Natural killer cell treated with Interleukin-12 subunit alpha and Interleukin-12 subunit beta and Interleukin-15 and Interleukin-18, amount 100 ng/mL, for 72 hours (primary cell): ENCODE data around the gene DARS1. TPM values are rescaled to one million over a fixed set of nuclear protein-coding genes. Genes with fewer than 3 reads are reported as not detected.

Experiments used
- ATAC-seq, 2 donors: fragments of 150-1000 bp; cut with Tn5 transposase in 1 of 2; sonication (Bioruptor Pico), chemical (Tn5 transposase) in 1 of 2; 2 replicates each; pipeline ENCODE4 v1.10.0; 2021
- DNase-seq: peaks from one replicate; pipeline ENCODE4 v3.0.0; 2022; ENCODE audit warnings: low spot score
- H3K27ac Mint-ChIP-seq, 2 donors: 1 replicate in 1 of 2; 2 replicates in 1 of 2; pipeline ENCODE4 v1.8.0; 2022; ENCODE audit warnings: mixed read lengths in 2 of 2, mild to moderate bottlenecking in 1 of 2, moderate library complexity in 1 of 2
- H3K27me3 Mint-ChIP-seq, 2 donors: 1 replicate in 1 of 2; 2 replicates in 1 of 2; pipeline ENCODE4 v1.8.0; 2022; ENCODE audit warnings: mixed read lengths in 2 of 2
- H3K36me3 Mint-ChIP-seq: one replicate; pipeline ENCODE4 v1.8.0; 2022; ENCODE audit warnings: mixed read lengths
- H3K4me1 Mint-ChIP-seq, 2 donors: 1 replicate in 1 of 2; 2 replicates in 1 of 2; pipeline ENCODE4 v1.8.0; 2022; ENCODE audit warnings: low read depth in 2 of 2, mixed read lengths in 2 of 2, mild to moderate bottlenecking in 1 of 2
- H3K4me3 Mint-ChIP-seq: one replicate; pipeline ENCODE4 v1.8.0; 2022; ENCODE audit warnings: mixed read lengths
- H3K9me3 Mint-ChIP-seq: 2 replicates; pipeline ENCODE4 v1.8.0; 2022; ENCODE audit warnings: mixed read lengths
- total RNA-seq, 2 donors: library from RNA; stranded (reverse); gene quantifications; one replicate each; pipeline ENCODE4 v1.2.3, GENCODE V29; 2022

DARS1 gene
- total RNA-seq, 2 donors from 2014 or later, result 113 to 116 TPM

DNA sequence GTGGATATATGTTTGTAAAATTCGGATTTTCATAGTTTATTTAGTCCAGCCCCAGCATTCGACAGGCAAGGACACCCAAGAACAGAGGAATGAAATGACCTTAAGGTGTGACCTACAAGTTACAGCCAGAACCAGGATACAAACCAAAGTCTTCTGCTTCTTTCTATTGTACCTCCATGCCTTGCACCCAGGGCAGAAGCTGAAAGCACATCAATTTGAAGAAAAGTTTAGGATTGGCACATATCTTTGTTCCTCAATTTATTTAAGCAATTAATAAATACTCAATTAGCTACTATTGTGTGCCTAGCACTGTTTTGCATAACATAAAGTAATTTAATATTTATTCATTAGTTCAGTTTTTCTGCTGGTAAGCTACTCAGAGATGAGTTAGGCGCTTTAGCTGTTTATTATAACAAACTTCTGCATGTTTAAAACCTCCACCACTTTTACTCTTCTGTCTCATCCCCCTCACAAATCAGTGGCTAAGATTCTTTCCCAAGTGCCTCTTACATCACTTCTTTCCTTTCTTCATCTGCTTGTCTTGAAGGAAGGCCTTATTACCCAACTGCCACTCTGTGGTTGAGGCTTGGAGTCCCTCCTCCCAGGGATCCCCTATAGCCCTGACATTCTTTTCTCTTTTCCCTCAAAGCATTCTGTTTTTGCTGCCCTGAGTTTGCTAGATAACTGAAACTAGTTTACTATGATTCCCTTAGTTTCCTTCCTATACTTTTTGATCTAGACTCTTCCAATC, 37.1 kb upstream of the DARS1 start:
- Mint-ChIP-seq H3K27me3 (peaks cover 0 to 5% of the 10 kb centered on the region in 2 donors), H3K9me3 (no peaks in the 10 kb centered on the region), H3K36me3 (no peaks in the 10 kb centered on the region), H3K27ac (no peak overlapping the region), H3K4me1 (peaks cover 12 to 17% of the 10 kb centered on the region in 2 donors), H3K4me3 (no peak overlapping the region)
- DNase-seq (no peak), ATAC-seq (peak in 1 of 2 donors; percentile 61)

DNA sequence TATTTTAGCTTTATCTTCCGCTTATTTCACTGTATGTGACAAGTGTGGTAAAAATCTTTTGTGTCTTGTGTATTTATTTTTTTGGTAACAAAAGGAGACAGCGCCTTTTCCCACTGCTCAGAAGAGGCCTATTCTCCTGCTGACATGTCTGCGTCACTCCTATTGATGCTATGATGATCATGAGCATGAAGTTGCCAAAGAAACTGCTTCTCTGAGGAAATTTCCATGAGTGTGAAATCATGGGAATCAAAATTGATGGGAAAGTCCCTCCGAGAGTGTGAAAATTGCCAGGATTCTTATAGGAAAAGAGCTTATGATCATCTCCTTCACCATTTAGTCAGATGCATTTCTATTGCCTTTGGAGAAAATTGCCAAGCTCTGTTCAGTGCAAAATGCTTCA, 36.5 kb upstream of the DARS1 start:
- H3K4me1 Mint-ChIP-seq, result peaks cover 12 to 17% of the 10 kb centered on the region in 2 donors
- no peaks in the 10 kb centered on the region for H3K9me3 Mint-ChIP-seq
- peaks cover 0 to 3% of the 10 kb centered on the region in 2 donors for H3K27me3 Mint-ChIP-seq
- no peak overlapping the region for H3K27ac Mint-ChIP-seq
- DNase-seq, result no peak
- no peaks in the 10 kb centered on the region for H3K36me3 Mint-ChIP-seq
- no peak overlapping the region for H3K4me3 Mint-ChIP-seq
- no peak for ATAC-seq

DNA sequence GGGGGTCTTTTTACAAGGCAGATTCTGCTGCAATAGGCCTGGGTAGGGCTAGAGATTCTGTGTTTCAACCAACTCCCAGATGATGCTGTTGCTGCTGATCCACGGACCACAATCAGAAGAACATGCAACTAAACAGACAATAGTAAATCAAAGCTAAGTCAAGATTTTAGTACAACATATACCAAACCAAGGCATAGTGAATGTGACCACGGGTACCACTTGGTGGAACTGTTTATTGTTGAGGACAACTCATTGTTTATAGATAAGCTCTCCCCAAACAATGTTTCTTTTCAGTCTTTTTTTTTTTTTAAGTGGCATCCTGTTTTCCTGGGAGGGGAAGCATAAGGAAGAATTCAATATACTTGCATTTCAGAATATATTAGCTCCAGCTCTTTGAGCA, 36.0 kb upstream of the DARS1 start:
- DNase-seq, result no peak
- no peak overlapping the region for H3K27ac Mint-ChIP-seq
- peaks cover 0 to 3% of the 10 kb centered on the region in 2 donors for H3K27me3 Mint-ChIP-seq
- H3K4me3 Mint-ChIP-seq, result no peak overlapping the region
- no peaks in the 10 kb centered on the region for H3K9me3 Mint-ChIP-seq
- no peak for ATAC-seq
- no peaks in the 10 kb centered on the region for H3K36me3 Mint-ChIP-seq
- peaks cover 12 to 17% of the 10 kb centered on the region in 2 donors for H3K4me1 Mint-ChIP-seq

DNA sequence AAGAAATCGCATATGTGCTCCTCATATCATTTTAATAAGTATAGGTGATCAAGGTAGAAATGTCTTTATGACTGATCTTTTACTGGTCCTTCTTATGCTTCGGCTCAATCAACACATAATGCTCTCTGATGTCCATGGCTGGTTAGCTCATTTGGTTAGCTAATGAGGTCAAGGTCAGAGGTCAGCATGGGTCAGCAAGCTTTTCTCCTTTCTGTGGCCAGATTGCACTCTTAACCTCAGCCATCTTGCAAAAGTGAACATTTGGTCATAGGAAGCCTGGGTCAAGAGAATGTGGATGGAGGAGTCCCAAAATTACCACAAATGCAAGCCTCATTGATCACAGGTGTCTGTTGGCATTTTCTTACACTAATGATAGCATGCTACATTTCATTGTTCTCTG, 35.4 kb upstream of the DARS1 start:
- no peak for DNase-seq
- H3K4me3 Mint-ChIP-seq, result no peak overlapping the region
- no peaks in the 10 kb centered on the region for H3K36me3 Mint-ChIP-seq
- no peak overlapping the region for H3K27ac Mint-ChIP-seq
- no peaks in the 10 kb centered on the region for H3K9me3 Mint-ChIP-seq
- no peak for ATAC-seq
- H3K27me3 Mint-ChIP-seq, result peaks cover 0 to 3% of the 10 kb centered on the region in 2 donors
- peaks cover 14 to 17% of the 10 kb centered on the region in 2 donors for H3K4me1 Mint-ChIP-seq

DNA sequence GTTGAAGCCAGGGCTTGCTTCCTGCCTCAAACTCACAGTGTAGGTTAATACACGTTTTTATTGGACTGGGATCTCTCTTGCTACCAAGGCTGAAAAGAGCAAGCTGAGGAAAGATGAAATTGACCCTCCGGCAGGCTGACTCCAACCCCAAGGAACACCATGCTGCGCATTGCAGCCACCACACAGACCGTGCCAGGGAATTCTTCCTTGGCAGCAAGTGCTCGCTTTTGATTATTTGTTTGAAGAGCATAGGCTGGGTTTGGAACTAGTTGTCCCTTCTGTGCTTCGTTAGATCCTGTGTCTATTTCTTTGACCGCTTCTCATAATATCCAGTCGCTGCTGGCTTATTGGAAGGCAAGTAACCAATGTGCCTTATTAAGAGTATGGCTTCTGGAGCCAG, 34.4 kb upstream of the DARS1 start:
- DNase-seq (no peak), ATAC-seq (no peak)
- Mint-ChIP-seq H3K4me3 (no peak overlapping the region), H3K4me1 (peaks cover 16 to 20% of the 10 kb centered on the region in 2 donors), H3K27me3 (peaks cover 0 to 3% of the 10 kb centered on the region in 2 donors), H3K27ac (no peak overlapping the region), H3K9me3 (no peaks in the 10 kb centered on the region), H3K36me3 (no peaks in the 10 kb centered on the region)

DNA sequence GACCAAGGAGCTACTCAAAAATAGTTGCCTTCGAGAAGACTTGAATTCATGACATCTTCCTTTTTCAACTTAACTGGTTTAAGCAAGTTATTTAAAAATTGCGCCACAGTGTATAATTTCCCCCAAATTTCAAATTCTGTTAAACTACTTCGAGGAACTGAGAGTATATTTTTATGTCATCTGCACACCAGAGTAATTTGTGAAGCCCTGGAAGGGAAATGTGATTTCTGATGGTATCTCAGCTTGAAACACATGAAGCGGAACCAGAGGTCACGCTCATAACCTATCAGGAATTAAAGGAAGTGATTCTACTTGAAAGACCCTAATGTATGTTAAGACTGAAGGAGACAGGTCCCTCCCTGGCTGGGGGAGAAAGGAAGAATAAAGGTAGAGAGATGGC, 33.9 kb upstream of the DARS1 start:
- Mint-ChIP-seq H3K9me3 (no peaks in the 10 kb centered on the region), H3K4me1 (peaks cover 19 to 20% of the 10 kb centered on the region in 2 donors), H3K27ac (no peak overlapping the region), H3K27me3 (peaks cover 0 to 5% of the 10 kb centered on the region in 2 donors), H3K4me3 (no peak overlapping the region), H3K36me3 (no peaks in the 10 kb centered on the region)
- ATAC-seq (no peak), DNase-seq (no peak)

DNA sequence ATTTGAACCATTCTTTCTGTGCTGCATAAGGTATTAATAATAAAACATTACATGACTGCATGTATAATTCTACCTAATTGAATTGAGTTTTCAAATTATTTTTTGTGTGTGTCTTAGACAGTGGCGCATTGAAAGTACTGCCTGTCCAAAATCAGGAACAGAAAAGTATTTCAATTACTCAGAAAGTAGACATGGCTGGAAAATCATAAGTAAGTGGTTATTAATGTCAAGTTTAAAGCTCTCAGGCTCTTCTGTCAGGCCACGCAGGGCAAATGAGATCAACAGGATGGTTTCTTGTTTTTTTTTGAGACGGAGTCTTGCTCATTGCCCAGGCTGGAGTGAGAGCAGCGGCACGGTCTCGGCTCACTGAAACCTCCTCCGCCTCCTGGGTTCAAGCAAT, 32.4 kb upstream of the DARS1 start:
- peaks cover 0 to 5% of the 10 kb centered on the region in 2 donors for H3K27me3 Mint-ChIP-seq
- H3K4me3 Mint-ChIP-seq, result no peak overlapping the region
- no peak for ATAC-seq
- no peaks in the 10 kb centered on the region for H3K36me3 Mint-ChIP-seq
- H3K4me1 Mint-ChIP-seq, result peaks cover 15 to 18% of the 10 kb centered on the region in 2 donors
- no peaks in the 10 kb centered on the region for H3K9me3 Mint-ChIP-seq
- no peak overlapping the region for H3K27ac Mint-ChIP-seq
- no peak for DNase-seq

DNA sequence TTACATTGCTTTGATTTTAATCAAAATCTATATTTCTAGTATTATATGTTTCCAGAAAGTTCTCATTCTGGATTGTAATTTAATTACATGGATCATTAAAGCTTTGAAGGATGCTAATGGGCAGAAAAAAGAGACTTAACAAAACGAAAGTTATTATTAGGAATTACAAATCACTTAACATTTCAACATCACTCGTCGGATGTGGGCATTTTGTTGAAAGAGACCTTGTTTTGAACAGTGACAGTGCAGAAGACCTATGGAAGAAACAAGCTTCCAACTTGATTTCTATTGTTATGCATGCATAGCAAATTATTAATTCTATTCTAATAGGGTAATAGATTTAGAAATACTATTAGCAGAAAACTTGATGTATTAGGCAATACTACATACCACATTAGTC, 31.4 kb upstream of the DARS1 start:
- no peak overlapping the region for H3K27ac Mint-ChIP-seq
- peaks cover 14 to 16% of the 10 kb centered on the region in 2 donors for H3K4me1 Mint-ChIP-seq
- DNase-seq, result no peak
- H3K36me3 Mint-ChIP-seq, result no peaks in the 10 kb centered on the region
- ATAC-seq, result no peak
- no peaks in the 10 kb centered on the region for H3K9me3 Mint-ChIP-seq
- peaks cover 0 to 5% of the 10 kb centered on the region in 2 donors for H3K27me3 Mint-ChIP-seq
- H3K4me3 Mint-ChIP-seq, result no peak overlapping the region

DNA sequence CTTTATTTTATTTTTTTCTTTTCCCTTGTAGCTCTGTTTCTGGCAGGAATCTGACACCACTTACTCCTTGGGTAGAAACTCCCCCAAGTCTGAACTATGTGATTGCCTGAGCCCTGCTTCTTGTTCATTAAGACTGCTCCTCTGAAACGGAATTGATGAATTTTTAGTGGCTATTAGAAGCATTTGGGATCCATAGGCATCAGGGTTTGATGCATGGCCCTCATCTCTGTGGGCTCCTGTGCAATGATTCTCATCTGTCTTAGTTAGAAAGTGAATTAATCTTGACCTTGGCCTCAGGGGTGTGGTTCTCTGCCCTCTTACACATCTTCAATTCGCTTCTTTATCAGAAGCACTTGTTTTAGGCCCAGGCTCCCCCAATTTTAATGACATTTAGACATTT, 31.0 kb upstream of the DARS1 start:
- no peak for ATAC-seq
- Mint-ChIP-seq H3K27me3 (peaks cover 0 to 5% of the 10 kb centered on the region in 2 donors), H3K9me3 (no peaks in the 10 kb centered on the region), H3K4me1 (peaks cover 14 to 16% of the 10 kb centered on the region in 2 donors), H3K4me3 (no peak overlapping the region), H3K27ac (no peak overlapping the region), H3K36me3 (no peaks in the 10 kb centered on the region)
- no peak for DNase-seq

DNA sequence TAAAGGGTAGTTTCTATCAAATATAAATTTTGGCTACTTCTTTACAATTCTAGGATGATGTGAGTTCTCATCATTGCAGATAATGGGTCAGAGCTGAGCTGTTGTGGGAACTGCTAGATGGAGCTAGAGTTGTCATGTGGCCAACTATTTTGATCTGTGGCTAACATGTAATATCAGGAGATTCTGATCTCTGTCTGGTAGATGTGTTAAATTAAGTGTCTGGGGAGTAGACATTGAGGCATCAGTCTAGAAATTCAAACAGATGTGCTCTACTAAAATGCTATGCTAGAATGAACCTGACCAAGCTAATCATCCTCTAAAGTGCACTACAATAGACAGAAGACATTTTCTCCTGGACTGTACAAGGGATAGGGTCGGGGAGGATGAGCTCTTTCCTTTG, 30.3 kb upstream of the DARS1 start:
- peaks cover 0 to 5% of the 10 kb centered on the region in 2 donors for H3K27me3 Mint-ChIP-seq
- no peak for ATAC-seq
- no peak for DNase-seq
- no peaks in the 10 kb centered on the region for H3K36me3 Mint-ChIP-seq
- no peak overlapping the region for H3K27ac Mint-ChIP-seq
- no peaks in the 10 kb centered on the region for H3K9me3 Mint-ChIP-seq
- no peak overlapping the region for H3K4me3 Mint-ChIP-seq
- H3K4me1 Mint-ChIP-seq, result peaks cover 14 to 16% of the 10 kb centered on the region in 2 donors

DNA sequence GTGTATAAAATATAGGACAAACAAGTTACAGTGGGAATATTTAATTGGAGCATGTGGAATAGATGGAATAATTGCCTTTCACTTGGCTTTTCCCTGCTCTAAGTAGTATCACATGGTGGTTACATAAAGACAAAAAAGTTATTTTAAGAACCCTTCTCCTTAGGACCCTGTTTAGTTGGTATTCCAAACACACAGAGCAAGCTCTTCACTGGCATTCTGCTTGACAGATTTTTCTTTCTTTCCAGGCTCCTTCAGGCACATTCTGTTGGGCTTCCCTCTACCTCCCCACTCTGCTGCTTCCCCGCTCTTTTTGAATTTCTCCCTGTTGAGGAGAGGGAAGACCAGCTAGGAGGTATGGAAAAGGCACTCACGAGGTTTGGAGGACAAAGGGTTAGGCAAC, 29.0 kb upstream of the DARS1 start:
- no peak overlapping the region for H3K27ac Mint-ChIP-seq
- DNase-seq, result no peak
- H3K9me3 Mint-ChIP-seq, result no peaks in the 10 kb centered on the region
- no peaks in the 10 kb centered on the region for H3K36me3 Mint-ChIP-seq
- peaks cover 0 to 5% of the 10 kb centered on the region in 2 donors for H3K27me3 Mint-ChIP-seq
- ATAC-seq, result no peak
- no peak overlapping the region for H3K4me3 Mint-ChIP-seq
- peaks cover 11 to 15% of the 10 kb centered on the region in 2 donors for H3K4me1 Mint-ChIP-seq

DNA sequence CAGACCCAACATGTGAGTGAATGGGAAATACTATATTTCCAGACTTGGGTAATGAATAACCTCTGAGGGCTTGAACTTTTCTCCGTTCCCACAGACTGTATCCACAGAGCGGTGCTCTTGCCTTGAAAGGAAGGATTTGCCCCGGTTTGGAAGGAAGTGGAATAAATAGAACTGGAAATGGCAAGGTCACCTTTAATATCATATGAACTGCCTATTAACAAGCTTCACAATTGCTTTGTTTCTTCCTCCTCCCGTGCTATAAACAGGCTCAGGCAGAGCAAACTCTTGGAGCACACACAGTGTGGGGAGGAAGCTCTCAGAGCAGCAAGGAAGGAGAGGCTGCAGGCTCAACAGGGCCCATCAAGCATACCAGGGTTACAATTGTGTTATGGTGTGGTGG, 28.5 kb upstream of the DARS1 start:
- DNase-seq, result no peak
- Mint-ChIP-seq H3K4me1 (peaks cover 8 to 14% of the 10 kb centered on the region in 2 donors), H3K27me3 (peaks cover 0 to 5% of the 10 kb centered on the region in 2 donors), H3K36me3 (no peaks in the 10 kb centered on the region), H3K9me3 (no peaks in the 10 kb centered on the region), H3K27ac (no peak overlapping the region), H3K4me3 (no peak overlapping the region)
- ATAC-seq, result no peak

DNA sequence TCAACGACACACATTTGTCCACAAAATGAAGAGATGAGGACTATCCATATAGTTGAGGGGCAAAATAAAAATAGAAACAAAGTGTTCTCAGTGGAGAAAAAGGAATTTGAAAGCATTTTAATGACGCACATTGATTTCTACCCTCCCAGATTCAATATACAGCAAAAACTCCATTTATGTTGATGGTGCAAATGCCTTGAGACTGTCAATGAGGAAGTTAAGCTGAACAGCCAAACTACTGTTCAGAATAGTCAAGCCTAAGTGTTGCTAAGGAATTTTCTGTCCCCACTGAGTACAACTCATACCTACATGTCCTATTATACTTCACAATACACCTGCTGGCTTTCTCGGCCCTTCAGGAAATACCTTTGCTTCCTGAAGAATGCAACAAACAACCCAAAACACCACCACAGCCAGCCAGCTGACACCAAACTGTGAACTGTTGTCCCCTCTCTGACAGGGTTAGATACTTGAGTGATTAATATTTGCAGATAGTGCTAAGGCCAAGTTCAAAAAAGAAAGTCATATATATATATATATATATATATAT, 27.8 kb upstream of the DARS1 start:
- no peaks in the 10 kb centered on the region for H3K9me3 Mint-ChIP-seq
- no peak overlapping the region for H3K27ac Mint-ChIP-seq
- peaks cover 15 to 19% of the 10 kb centered on the region in 2 donors for H3K4me1 Mint-ChIP-seq
- H3K36me3 Mint-ChIP-seq, result no peaks in the 10 kb centered on the region
- no peak overlapping the region for H3K4me3 Mint-ChIP-seq
- DNase-seq (no peak), ATAC-seq (no peak)
- peaks cover 0 to 2% of the 10 kb centered on the region in 2 donors for H3K27me3 Mint-ChIP-seq

DNA sequence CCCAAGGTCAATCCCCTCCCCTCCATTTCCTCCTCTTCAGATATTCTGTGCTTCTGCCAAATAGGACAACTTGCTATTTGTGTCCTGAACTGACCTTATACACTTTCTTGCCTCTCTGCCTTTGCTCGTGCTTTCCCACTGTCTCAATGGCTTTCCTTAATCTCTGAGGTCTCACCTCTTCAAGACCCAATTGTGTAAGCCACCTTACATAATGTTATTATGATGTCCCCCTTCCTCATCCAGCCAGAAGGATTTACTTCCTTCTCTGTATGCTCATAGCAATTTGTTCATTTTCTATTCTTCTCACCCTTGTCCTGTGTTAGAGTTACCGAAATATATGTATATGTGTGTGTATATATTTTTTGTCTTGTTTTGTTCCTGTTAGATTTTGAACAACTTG, 26.9 kb upstream of the DARS1 start:
- DNase-seq (no peak), ATAC-seq (no peak)
- no peaks in the 10 kb centered on the region for H3K9me3 Mint-ChIP-seq
- H3K4me1 Mint-ChIP-seq, result peaks cover 19 to 22% of the 10 kb centered on the region in 2 donors
- peaks cover 0 to 2% of the 10 kb centered on the region in 2 donors for H3K27me3 Mint-ChIP-seq
- H3K36me3 Mint-ChIP-seq, result no peaks in the 10 kb centered on the region
- no peak overlapping the region for H3K27ac Mint-ChIP-seq
- H3K4me3 Mint-ChIP-seq, result no peak overlapping the region
